ENCODE results near the gene LMLN.

Gene LMLN

GRCh38 chr3:197959891-197960693 is at the start of gene LMLN:
LMLN (plus strand) TSS chr3:197960217; CDS start chr3:197960246, 29 bp downstream.
- TF ChIP-seq ISL1 (CRISPR knock-in tag; IDR thresholded peaks at IDR 0.05) (no peak), ARNTL (CRISPR knock-in tag; IDR thresholded peaks at IDR 0.05; ENCODE audit: borderline replicate concordance, low read depth) (no peak), ESRRG (CRISPR knock-in tag; IDR thresholded peaks at IDR 0.05) (no peak), PATZ1 (CRISPR knock-in tag; IDR thresholded peaks at IDR 0.05; ENCODE audit: borderline replicate concordance) (no peak), ZNF70 (CRISPR knock-in tag; IDR thresholded peaks at IDR 0.05) (no peak), POU6F1 (CRISPR knock-in tag; IDR thresholded peaks at IDR 0.05; ENCODE audit: borderline replicate concordance, low read depth) (no peak), TCF4 (CRISPR knock-in tag; IDR thresholded peaks at IDR 0.05; ENCODE audit: borderline replicate concordance) (no peak), ZFP3 (CRISPR knock-in tag; IDR thresholded peaks at IDR 0.05) (no peak), CREB5 (CRISPR knock-in tag; IDR thresholded peaks at IDR 0.05; ENCODE audit: low read depth) (no peak), ZFP30 (CRISPR knock-in tag; IDR thresholded peaks at IDR 0.05) (no peak), TOX (CRISPR knock-in tag; IDR thresholded peaks at IDR 0.05; ENCODE audit: borderline replicate concordance) (no peak), RARB (CRISPR knock-in tag; IDR thresholded peaks at IDR 0.05) (no peak), ZNF565 (CRISPR knock-in tag; conservative IDR thresholded peaks at IDR 0.05; ENCODE audit: low read depth) (no peak), TSHZ2 (CRISPR knock-in tag; IDR thresholded peaks at IDR 0.05) (no peak), SNAI2 (CRISPR knock-in tag; IDR thresholded peaks at IDR 0.05) (no peak), CSDC2 (CRISPR knock-in tag; IDR thresholded peaks at IDR 0.05) (no peak), PPARA (CRISPR knock-in tag; IDR thresholded peaks at IDR 0.05; ENCODE audit: borderline replicate concordance) (no peak), BACH2 (CRISPR knock-in tag; IDR thresholded peaks at IDR 0.05; ENCODE audit: borderline replicate concordance) (no peak), OSR1 (CRISPR knock-in tag; IDR thresholded peaks at IDR 0.05) (no peak)
- peak; percentile 91 for ATAC-seq

GRCh38 chr3:197912741-197913476 is 47.1 kb upstream of the LMLN start:
- no peak for TF ChIP-seq TSHZ2 (CRISPR knock-in tag; IDR thresholded peaks at IDR 0.05)
- no peak for TF ChIP-seq RARB (CRISPR knock-in tag; IDR thresholded peaks at IDR 0.05)
- no peak for TF ChIP-seq SNAI2 (CRISPR knock-in tag; IDR thresholded peaks at IDR 0.05)
- TF ChIP-seq ZNF70 (CRISPR knock-in tag; IDR thresholded peaks at IDR 0.05), result no peak
- no peak for TF ChIP-seq ZNF8 (CRISPR knock-in tag; IDR thresholded peaks at IDR 0.05)
- no peak for TF ChIP-seq ISL1 (CRISPR knock-in tag; IDR thresholded peaks at IDR 0.05)
- TF ChIP-seq PATZ1 (CRISPR knock-in tag; IDR thresholded peaks at IDR 0.05; ENCODE audit: borderline replicate concordance), result no peak
- ATAC-seq, result no peak
